Measurements from ENCODE around the gene E2F3. TPM values are rescaled to one million over a fixed set of nuclear protein-coding genes. Genes with fewer than 3 reads are reported as not detected.
A peak's percentile ranks its signal among the peaks of the same experiment; 100 is the strongest.

E2F3 gene
- polyA plus RNA-seq, 1 donor: 17.9 TPM

DNA sequence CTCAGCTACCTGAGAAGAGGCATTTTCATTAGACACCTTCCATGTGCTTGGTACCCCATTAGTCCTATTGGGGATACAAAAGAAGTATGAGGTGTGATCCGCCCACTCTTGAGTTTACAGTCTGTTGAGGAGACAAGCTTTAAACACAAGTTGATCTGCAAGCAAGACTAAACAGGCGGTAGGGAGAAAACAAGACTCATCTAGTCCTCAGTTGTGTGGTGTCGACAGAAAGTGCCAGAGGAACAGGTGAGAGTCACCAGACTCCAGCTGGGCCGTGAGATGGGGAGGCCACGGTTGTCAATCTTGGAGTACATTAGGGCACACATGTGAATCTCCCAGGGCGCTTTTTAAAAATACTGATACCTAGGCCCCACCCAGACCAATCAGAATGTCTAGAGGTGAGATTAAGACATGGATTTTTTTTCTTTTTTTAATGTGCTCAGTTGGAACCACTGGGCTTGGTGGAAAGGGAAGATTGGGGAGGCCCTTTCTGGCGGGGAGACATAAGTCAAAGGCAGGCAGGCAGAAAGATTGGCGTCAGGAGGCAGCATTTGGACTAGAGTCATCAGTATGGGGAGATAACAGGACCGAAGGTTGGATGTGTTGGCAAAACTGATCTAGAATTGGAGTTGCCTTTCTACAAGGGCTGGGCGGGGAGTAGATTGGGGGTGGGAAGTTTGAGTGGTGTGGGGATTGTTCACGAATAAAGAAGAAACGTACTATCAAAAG lies 10.4 kb downstream of the E2F3 start:
- 90% methylated on average over 2 of the region's 12 CpGs for WGBS (ENCODE audit: insufficient coverage, low lambda C conversion rate)
- Histone ChIP-seq H3K27me3 (ENCODE audit: control insufficient read depth, insufficient read depth, low read length) (no peaks in the 10 kb centered on the region), H3K4me3 (ENCODE audit: low read length) (no peak overlapping the region), H3K27ac (ENCODE audit: low read length) (no peak overlapping the region), H3K9me3 (ENCODE audit: control insufficient read depth, low read depth, low read length) (no peaks in the 10 kb centered on the region), H3K4me1 (ENCODE audit: control insufficient read depth, insufficient read depth, low read length) (peaks cover 20% of the 10 kb centered on the region), H3K36me3 (ENCODE audit: control insufficient read depth, insufficient read depth, low read length) (peaks cover 3% of the 10 kb centered on the region)
- DNase-seq: no peak

DNA sequence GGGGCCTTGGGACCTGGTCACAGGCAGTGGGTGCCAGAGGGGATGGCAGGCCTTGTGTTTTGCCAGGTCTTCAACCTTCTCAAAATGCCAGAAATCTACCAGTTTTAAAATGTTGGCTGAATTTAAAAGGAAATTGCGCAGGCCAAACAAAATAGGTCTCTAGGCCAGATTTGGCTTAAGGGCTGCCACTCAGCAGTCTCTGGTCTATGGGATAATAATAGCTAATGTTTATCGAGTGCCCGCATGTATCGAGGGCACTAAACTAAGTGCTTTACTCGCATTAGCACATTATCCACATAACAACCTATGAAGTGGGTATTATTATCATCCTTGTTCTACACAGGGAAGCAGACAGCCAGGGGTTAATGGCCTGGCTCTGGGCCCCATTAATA lies 11.0 kb downstream of the E2F3 start:
- H3K4me1 ChIP-seq (ENCODE audit: control insufficient read depth, insufficient read depth, low read length): peaks cover 21% of the 10 kb centered on the region
- WGBS (ENCODE audit: insufficient coverage, low lambda C conversion rate): 100% methylated on average over 4 of the region's 5 CpGs

DNA sequence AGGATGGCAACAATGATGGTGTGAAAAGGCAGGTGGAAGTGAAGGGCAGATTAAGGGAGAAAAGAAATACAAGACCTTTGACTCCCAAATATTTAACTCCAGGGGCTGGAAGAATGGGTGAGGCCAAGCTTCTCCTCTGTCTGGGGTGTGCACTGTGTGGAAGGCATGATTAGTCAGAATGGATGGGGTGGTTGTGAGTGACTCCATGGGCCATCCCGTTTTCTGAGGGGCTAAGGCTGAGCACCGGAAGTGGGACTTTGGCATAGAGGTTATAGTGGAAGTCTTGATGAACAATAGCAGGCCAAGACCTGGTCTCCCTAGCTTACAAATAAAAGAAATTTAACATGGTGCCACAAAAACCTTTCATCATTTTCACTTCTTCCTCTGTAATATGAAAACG lies 12.1 kb downstream of the E2F3 start:
- WGBS (ENCODE audit: insufficient coverage, low lambda C conversion rate): 100% methylated on average over 1 of the region's 3 CpGs
- DNase-seq: no peak

More for the DNA sequence above, 11.0 kb downstream of the E2F3 start:
- H3K4me3 ChIP-seq (ENCODE audit: low read length): no peak overlapping the region
- H3K36me3 ChIP-seq (ENCODE audit: control insufficient read depth, insufficient read depth, low read length): peaks cover 3% of the 10 kb centered on the region
- DNase-seq: no peak
- no peaks in the 10 kb centered on the region for H3K27me3 ChIP-seq (ENCODE audit: control insufficient read depth, insufficient read depth, low read length)
- no peaks in the 10 kb centered on the region for H3K9me3 ChIP-seq (ENCODE audit: control insufficient read depth, low read depth, low read length)
- H3K27ac ChIP-seq (ENCODE audit: low read length): no peak overlapping the region

DNA sequence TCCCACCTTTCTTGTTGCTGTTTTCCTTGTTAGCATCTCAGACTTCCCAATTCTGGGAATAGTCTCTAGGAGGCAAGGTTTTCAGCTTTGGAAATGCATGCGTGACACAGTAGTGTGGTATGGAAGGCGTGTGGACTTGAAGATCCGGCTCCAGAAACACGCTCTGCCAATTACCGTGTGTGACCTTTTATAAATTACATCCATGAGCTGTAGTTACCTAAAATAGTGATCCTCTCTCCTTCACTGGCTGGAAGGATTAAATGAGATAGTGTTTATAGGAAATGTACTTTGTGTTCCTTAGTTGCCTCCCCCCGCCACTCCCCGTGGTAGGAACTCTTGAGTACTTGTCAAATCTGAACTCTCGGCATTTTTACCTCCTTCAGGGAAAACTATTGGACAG lies 13.0 kb downstream of the E2F3 start:
- H3K36me3 ChIP-seq (ENCODE audit: control insufficient read depth, insufficient read depth, low read length): peaks cover 3% of the 10 kb centered on the region
- no peaks in the 10 kb centered on the region for H3K27me3 ChIP-seq (ENCODE audit: control insufficient read depth, insufficient read depth, low read length)
- no peaks in the 10 kb centered on the region for H3K9me3 ChIP-seq (ENCODE audit: control insufficient read depth, low read depth, low read length)
- H3K27ac ChIP-seq (ENCODE audit: low read length): peak overlapping the region; percentile 39
- WGBS (ENCODE audit: insufficient coverage, low lambda C conversion rate): no CpG with 5 or more reads among the region's 8 CpGs
- no peak for DNase-seq
- H3K4me3 ChIP-seq (ENCODE audit: low read length): no peak overlapping the region
- peaks cover 24% of the 10 kb centered on the region for H3K4me1 ChIP-seq (ENCODE audit: control insufficient read depth, insufficient read depth, low read length)

More for the DNA sequence above, 12.1 kb downstream of the E2F3 start:
- Histone ChIP-seq H3K27ac (ENCODE audit: low read length) (no peak overlapping the region), H3K4me1 (ENCODE audit: control insufficient read depth, insufficient read depth, low read length) (peaks cover 24% of the 10 kb centered on the region), H3K27me3 (ENCODE audit: control insufficient read depth, insufficient read depth, low read length) (no peaks in the 10 kb centered on the region), H3K36me3 (ENCODE audit: control insufficient read depth, insufficient read depth, low read length) (peaks cover 3% of the 10 kb centered on the region), H3K9me3 (ENCODE audit: control insufficient read depth, low read depth, low read length) (no peaks in the 10 kb centered on the region), H3K4me3 (ENCODE audit: low read length) (no peak overlapping the region)

DNA sequence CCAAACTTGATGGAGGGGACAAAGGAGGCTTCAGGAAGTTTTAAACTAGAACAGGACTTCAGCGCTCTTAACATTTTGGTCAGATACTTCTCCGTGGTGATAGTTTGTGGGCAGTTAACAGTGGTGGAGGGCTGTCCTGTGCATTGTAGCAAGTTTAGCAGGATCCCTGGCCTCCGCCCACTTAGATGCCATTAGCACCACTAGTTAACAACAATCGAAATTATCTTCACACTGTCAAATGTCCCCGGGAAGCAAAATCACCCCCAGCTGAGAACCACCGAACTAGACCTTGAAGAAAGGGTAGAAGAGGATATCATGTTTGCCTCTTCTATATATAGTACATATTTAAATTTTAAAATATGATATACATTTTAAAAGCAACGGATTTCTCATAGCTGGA lies 13.6 kb downstream of the E2F3 start:
- Histone ChIP-seq H3K4me3 (ENCODE audit: low read length) (no peak overlapping the region), H3K36me3 (ENCODE audit: control insufficient read depth, insufficient read depth, low read length) (peaks cover 3% of the 10 kb centered on the region), H3K27ac (ENCODE audit: low read length) (peak overlapping the region; percentile 39), H3K9me3 (ENCODE audit: control insufficient read depth, low read depth, low read length) (no peaks in the 10 kb centered on the region), H3K27me3 (ENCODE audit: control insufficient read depth, insufficient read depth, low read length) (no peaks in the 10 kb centered on the region), H3K4me1 (ENCODE audit: control insufficient read depth, insufficient read depth, low read length) (peaks cover 24% of the 10 kb centered on the region)
- no peak for DNase-seq
- no CpG with 5 or more reads among the region's 7 CpGs for WGBS (ENCODE audit: insufficient coverage, low lambda C conversion rate)

DNA sequence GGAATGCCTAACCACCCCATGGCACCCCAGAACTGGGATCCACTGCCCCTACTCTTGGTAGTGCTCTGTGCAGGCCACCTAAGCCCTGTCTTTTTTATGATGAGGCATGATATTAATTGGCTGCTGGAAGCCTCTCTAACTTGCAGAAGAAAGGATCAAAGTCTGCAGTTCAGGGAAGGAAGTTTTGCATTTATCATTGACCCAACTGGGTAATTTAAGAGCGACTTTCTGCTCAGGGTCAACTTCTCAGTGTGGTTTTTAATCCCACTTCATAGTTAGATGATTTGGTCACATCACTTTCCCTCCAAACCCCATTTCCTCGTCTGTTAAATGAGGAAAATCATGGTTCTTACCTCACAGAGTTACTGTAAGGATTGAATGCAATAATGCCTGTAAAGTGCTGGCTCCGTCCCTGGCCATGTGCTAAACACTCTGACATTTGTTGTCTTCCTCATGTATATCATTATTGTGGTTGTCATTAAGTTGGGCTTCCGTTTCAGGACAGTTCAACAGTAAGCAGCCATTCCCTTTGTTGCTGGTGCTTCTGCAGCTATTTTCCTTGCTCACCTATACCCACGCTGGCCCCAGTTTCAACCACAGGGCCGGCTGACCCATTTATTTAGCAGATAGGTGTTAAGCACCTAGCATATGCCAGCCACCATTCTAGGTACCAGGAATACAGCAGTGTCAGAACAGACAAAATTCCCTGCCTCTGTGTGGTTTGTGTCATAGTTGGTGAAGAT lies 14.2 kb downstream of the E2F3 start:
- Histone ChIP-seq H3K4me3 (ENCODE audit: low read length) (no peak overlapping the region), H3K9me3 (ENCODE audit: control insufficient read depth, low read depth, low read length) (no peaks in the 10 kb centered on the region), H3K27ac (ENCODE audit: low read length) (peak overlapping the region; percentile 71), H3K36me3 (ENCODE audit: control insufficient read depth, insufficient read depth, low read length) (peaks cover 3% of the 10 kb centered on the region), H3K27me3 (ENCODE audit: control insufficient read depth, insufficient read depth, low read length) (no peaks in the 10 kb centered on the region), H3K4me1 (ENCODE audit: control insufficient read depth, insufficient read depth, low read length) (peaks cover 24% of the 10 kb centered on the region)
- WGBS (ENCODE audit: insufficient coverage, low lambda C conversion rate): no CpG with 5 or more reads among the region's 6 CpGs
- DNase-seq: peak; percentile 57 to 84

DNA sequence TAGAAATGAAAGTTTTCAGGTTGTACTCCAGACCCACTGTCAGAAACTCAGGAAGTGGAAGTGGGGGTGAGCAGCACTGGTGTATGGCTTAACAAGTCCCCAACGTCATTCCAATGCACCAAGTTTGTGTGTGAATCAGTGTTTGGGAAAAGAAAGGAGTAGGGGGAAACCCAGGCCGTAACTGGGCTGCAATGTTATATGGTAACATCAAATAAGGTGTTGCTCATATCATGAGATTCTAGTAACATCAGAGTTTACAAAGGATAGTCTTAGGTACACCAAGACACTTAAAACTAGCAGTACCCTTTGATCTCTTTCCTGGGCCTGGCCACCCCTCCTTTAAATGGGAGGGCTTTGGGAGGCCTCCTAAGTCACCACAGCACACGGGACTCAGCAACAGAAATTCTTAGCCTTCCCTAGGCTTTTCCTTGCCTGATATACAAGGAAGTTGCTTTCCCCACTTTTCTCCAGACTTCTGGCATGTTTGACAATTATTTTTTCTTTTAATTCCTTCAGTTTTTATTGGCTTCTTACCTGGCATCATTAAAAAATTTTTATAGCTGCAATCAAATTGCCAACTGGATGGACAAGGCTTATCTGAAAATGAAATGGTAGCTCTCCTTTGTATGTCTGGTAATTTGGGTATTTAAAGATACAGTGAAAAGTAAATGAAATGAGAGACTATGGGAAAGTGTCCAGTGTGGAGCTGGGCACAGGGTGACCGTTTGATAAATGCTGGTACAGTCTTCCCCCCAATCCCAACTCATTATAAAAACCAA lies 15.1 kb downstream of the E2F3 start:
- DNase-seq: peak; percentile 9 to 51
- H3K27ac ChIP-seq (ENCODE audit: low read length): peak overlapping the region; percentile 71
- H3K4me1 ChIP-seq (ENCODE audit: control insufficient read depth, insufficient read depth, low read length): peaks cover 24% of the 10 kb centered on the region
- H3K36me3 ChIP-seq (ENCODE audit: control insufficient read depth, insufficient read depth, low read length): no peaks in the 10 kb centered on the region
- H3K4me3 ChIP-seq (ENCODE audit: low read length): no peak overlapping the region
- 20% methylated on average over 1 of the region's 4 CpGs for WGBS (ENCODE audit: insufficient coverage, low lambda C conversion rate)
- no peaks in the 10 kb centered on the region for H3K27me3 ChIP-seq (ENCODE audit: control insufficient read depth, insufficient read depth, low read length)
- no peaks in the 10 kb centered on the region for H3K9me3 ChIP-seq (ENCODE audit: control insufficient read depth, low read depth, low read length)

DNA sequence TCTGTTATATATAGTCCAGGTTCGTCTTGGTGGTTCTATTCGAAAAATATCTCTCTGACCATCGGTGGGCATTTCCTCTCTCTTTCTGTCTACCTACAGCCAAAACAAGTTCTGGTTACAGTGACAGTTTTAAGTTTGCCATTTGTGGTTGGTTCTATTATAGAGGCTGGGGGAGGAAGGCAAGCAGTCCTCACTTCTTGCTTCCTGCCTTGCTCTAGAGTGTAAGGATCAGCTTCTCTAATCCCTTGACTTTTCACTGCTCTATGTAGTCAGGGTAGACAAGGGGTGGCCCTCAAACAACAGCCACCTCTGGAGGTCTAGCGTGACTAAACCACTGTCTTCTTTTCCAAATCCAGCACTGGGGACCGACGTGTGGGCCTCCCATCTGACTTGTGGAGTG lies 16.1 kb downstream of the E2F3 start:
- Histone ChIP-seq H3K9me3 (ENCODE audit: control insufficient read depth, low read depth, low read length) (no peaks in the 10 kb centered on the region), H3K27ac (ENCODE audit: low read length) (no peak overlapping the region), H3K4me3 (ENCODE audit: low read length) (no peak overlapping the region), H3K27me3 (ENCODE audit: control insufficient read depth, insufficient read depth, low read length) (no peaks in the 10 kb centered on the region), H3K36me3 (ENCODE audit: control insufficient read depth, insufficient read depth, low read length) (no peaks in the 10 kb centered on the region), H3K4me1 (ENCODE audit: control insufficient read depth, insufficient read depth, low read length) (peaks cover 24% of the 10 kb centered on the region)
- DNase-seq: no peak
- no CpG with 5 or more reads among the region's 6 CpGs for WGBS (ENCODE audit: insufficient coverage, low lambda C conversion rate)

DNA sequence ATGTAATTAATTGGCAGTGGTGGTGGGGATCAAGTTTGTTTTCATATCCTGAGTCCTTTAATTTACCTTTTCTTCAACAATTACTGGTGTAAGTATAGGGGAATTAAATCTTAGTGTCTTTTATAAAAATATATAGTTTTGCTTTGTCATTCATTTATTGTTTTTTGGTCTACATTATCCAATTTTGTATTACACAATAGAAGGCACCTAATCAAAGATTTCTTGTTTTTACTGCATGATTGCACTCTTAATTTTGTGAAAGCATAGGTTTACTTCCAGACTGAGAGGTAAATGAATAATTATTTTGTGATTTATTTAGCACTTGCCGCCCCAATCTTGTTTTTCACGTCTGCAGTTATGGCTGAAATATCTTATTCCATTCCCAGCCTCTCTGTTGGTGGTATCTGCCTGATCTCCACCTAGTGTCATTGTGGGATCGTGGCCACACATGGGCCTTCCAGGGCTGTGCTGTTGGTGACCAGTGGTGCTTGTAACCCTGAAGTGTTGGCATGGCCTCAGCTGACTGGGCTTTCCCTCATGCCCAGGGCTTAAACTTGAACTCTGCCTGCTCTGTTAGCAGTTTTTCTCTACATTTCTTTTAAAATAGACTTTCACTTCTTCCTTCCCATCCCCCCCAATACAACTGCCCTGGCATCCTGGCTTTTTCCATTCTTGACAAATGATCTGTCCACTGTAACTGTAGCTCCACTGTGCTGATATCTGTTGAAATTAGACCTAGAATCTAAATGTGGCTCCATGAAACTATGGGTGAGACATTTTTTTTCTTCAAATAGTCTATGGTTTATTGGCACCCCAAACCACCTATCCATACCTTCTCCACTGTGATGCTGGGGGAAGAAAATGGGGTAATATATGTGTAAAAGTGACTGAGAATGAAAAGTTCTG lies 24.8 kb downstream of the E2F3 start:
- no peak for DNase-seq
- Histone ChIP-seq H3K27ac (ENCODE audit: low read length) (no peak overlapping the region), H3K4me1 (ENCODE audit: control insufficient read depth, insufficient read depth, low read length) (no peaks in the 10 kb centered on the region), H3K36me3 (ENCODE audit: control insufficient read depth, insufficient read depth, low read length) (peaks cover 4% of the 10 kb centered on the region), H3K4me3 (ENCODE audit: low read length) (no peak overlapping the region), H3K27me3 (ENCODE audit: control insufficient read depth, insufficient read depth, low read length) (no peaks in the 10 kb centered on the region), H3K9me3 (ENCODE audit: control insufficient read depth, low read depth, low read length) (peaks cover 5% of the 10 kb centered on the region)
- 90% methylated on average over 2 of the region's 3 CpGs for WGBS (ENCODE audit: insufficient coverage, low lambda C conversion rate)
